NCI-H82 treated with DMSO at 0.1 percent for 48 hours (cell line): ENCODE results near the gene RASGEF1B.
A peak's percentile ranks its signal among the peaks of the same experiment; 100 is the strongest.
"Not testable (repeated sequence)": the region's sequence is repeated elsewhere in the genome, so short reads cannot be mapped to it uniquely, and the experiment has no call there.

Experiments used
- DNase-seq: peaks from one replicate; lab custom pipeline; 2025; ENCODE audit not compliant: unreplicated experiment; lab: John Stamatoyannopoulos, UW

Gene RASGEF1B

DNA sequence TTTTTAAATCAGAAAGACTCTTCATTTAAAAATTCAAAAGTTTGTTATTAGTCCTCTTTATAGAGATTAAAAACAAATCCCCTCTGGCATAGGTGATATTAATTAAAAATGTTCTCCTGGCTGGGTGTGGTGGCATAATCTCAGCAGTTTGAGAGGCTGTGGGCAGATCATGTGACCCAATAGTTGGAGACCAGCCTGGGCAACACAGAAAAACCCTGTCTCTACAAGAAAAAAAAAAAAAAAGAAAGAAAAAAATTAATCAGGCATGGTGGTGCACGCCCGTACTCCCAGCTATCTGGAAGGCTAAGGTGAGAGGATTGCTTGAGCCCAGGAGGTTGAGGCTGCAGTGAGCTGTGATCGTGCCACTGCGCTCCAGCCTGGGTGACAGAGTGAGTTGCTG, 38.9 kb downstream of the RASGEF1B start:
- no peak for DNase-seq

DNA sequence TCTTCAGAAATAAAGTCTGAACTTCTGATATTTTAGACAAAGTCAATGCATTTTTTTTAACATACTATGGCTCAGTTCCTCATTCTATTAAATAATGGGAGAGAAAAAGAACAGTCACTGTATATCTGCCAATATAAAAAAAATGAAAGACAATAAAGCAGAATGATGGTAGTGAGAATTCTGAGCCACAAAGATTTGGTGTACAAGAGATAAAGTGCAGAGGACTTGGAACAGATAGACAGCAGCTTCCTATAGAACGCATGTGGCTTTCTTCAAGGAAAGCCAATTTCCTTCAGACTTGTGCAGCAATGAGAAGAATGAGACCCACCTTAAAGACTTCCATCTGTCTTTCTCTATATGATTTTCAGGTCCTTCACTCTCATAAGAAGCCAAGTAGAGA, 39.7 kb downstream of the RASGEF1B start:
- no peak for DNase-seq

DNA sequence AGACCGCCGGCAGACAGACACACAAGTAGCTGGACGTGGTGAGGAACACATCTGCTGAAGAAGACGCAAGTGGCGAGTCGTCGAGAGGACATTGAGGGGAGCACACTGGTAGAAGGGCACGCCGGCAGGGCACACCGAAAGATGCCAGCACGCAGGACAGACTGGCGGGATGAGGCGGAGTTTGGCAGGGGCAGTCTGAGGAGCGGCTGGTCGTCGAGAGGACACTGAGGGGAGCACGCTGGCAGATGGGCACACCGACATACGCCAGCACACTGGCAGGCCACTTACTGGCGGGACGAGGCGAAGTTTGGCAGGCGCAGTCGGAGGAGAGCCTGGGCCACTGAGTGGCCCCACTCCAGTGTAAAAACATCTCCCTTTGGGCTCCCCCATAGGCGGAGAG, 42.1 kb downstream of the RASGEF1B start:
- no peak for DNase-seq

DNA sequence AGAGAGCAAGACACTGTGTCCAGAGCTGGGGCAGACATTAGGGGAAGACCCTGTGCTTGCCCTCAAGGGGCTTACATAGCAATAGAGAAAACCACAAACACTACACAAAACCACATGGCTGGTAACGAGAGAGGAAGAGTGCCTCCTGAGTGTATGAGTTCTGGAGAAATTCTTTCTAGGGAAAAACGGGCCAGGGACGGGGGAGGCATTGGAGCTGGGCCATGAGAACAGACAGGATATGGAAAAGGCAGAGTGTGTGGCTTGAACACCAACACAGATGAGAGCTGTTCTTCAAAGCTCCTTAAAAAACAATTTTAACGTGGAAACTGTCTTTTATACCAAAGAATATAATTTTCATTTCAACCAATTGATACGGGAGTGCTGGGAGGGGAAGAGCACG, 42.7 kb downstream of the RASGEF1B start:
- no peak for DNase-seq

DNA sequence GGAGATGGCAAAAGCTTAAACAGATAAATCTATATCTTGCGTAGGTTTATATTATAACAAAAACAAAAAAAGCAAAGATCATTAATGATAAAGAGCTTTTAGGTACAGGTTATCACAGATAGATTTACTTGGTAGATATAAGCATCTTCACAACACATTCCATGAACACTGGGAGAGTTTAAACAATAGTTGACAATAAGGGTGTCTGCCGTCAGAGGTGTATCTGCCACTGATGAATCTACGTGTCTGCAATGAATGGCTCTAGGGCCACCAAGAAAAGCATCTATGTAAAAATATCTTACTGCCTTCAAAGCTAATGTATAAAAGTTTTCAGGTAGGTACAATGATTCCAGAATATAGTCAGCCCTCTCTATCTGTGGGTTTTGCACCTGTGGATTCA, 43.7 kb downstream of the RASGEF1B start:
- no peak for DNase-seq

DNA sequence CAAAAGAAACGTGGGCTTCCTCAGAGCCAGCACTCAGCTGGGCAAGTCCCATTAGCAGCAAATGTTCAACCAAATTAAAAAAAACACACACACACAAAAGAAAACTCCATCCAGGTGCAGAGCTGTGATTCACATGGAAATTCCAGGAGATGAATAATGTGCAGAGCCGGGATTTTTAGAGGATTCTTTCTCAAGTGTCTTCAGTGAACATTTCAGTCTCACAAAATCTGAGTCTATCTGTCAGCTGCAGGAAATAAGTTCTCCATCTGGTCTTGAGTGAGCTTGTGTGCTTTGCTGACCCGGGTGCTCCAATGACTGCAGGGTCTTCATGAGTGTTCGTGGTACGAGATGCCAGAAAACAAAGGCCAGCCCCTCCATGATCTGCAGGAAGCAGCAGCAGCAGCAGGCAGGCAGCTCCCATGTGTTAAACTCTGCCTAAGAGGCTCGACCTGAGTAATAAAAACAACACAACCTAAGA, 44.3 kb downstream of the RASGEF1B start:
- no peak for DNase-seq

DNA sequence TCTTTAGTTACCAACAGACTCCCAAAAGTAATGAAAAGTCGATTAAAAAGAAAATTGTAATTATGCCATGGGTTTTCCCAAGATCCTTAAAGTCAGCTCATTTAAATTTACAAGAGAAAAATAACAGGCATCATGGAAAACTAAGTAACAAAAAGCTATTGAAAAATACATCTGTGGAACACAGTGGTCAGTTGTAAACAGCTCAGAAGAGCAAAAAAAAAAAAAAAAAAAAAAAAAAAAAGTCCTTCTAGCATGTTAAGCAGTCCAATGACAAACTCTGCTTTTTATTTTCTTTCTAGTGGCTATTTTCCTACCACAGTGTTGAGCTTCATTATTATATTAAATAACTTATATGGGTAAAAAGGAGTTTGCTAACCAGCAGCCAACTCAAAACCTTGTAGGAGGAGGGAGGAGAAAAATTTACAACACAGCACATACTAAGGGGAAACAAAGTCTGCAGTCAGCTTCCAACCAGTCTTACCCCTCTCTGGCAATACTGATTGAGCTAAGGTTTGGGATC, 44.9 kb downstream of the RASGEF1B start:
- no peak for DNase-seq

DNA sequence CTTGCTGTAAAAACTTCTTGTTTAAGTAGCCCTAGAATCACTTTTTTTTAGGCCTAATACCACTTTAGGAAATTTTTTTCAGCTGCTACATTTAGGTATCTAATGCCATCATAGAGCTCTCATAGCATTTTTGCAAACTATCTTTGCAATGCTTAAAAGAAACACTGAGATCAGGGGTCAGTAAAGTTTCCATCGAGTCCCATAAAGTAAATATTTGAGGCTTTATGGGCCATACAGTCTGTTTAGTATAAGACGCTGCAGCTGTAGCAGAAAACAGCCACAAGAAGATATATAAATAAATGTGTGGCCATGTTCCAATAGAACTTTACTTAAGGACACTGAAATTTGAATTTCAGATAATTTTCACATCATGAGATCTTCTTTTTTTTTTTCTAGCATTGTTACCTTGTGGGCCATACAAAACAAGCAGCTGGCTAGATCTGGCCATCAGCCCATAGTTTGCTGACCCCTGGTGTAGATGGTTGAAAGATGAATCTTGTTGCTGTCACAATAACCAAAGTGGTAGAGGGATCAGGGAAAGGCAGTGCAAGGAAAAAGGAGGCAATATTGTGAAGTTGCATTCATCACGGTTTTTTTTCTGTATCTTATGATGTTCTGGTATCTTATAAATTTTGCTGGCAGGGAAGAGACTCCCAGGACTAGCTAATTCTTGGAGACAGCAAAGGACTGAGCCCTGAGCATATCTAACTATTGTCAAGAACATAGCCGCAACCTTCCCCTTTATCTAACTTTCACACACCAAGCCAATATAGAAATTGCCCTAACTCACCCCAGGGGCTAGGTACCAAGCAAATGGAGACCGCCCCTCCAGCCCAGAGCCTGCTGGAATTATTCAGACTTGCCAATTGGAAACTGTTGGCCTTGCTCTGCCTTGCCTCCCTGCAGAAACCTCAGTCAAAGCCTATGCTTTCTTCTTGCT, 46.6 kb downstream of the RASGEF1B start:
- DNase-seq = no peak

DNA sequence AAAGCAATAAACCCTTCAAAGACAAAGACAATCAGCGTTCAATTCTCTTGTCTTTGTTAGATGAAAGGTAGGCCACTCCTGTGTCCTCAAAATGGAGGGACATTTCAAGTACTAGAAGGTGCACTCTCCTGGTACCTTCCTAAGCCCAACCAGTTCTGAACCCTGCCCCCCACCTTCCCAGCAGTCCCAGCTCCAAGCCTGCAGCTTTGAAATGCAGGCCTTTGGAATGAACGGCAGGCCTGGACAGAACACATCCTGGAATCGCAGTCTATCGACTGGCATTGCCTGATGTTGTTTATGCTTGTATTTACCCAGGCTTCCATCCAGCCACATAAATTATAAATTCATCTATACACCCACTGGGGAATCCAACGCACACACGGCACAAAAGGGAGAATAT, 47.4 kb downstream of the RASGEF1B start:
- DNase-seq = no peak

DNA sequence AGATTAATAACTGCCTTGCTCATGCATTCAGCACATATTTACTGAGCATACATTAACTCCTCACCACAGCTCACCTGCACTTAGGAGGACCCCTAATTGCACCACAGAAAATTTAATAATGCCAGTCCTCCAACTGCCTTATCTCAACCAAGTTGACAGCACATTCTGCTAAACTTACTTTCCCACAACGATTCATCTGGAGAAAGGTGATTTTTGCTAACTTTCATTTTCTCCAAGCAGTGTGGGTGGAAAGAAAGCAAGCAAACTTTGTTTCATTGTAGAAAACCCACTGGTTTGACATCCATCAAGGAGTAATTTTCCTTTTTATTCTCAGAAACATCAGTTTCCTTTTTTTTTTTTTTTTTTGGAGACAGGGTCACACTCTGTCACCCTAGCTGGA, 49.1 kb downstream of the RASGEF1B start:
- no peak for DNase-seq

DNA sequence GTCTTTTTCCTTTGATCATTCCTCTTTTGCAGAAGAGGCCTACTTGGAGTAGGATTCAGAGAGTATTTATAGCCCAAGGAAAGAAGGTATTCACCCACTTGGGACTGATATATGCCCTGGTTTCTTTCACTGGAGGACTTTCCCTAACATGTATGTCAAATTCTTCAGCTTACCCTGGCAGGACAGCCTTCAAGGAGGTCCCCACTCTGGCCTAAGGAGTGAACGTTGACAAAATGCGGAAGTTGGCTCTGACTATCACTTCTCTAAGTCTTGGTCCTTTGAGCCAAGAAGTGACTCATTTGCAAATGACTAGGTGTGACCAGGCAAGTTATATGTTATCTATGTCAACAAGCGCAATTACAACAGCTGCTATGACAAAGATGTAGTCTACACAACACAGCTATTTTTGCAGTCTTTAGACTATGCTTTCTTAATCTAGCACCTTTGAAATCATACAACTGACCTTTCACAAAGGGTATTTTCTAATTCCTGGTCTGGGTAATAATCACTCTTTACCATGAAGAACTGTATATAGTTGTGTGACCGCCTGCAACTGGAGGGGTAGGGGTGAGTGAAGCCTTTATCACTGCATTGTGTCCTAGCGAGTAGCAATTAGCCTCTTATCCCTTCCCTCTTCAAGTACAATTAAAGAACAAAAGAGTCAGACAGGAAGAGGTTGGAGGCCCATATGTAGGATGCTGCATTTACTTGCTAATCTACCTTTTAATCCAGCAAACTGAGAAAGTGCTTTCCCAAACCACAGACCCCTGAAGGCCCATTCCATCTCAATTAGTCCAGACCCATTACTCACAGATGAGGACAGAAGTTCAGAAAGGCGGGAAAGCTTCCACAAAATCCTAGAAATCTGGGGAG, 50.1 kb downstream of the RASGEF1B start:
- peak; percentile 59 for DNase-seq

DNA sequence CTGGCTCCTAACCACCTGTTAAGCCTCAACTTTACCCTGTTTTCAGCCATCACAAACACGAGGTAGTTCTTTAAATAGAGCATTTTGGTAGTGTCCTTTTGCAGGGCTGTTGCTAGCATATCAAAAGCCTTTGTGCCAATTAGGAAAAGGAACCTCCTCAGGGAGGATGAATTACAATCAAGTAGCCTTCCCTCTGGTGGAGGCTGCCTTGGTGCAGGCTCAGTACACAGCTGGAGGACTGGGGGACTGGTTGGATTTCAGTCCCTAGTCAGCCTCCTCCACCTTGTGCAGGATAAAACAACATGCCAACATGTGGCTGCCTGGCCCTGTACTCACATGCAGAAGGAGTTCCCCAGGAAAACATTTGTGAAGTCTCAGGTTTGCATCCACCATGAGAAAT, 53.1 kb downstream of the RASGEF1B start:
- DNase-seq = no peak

DNA sequence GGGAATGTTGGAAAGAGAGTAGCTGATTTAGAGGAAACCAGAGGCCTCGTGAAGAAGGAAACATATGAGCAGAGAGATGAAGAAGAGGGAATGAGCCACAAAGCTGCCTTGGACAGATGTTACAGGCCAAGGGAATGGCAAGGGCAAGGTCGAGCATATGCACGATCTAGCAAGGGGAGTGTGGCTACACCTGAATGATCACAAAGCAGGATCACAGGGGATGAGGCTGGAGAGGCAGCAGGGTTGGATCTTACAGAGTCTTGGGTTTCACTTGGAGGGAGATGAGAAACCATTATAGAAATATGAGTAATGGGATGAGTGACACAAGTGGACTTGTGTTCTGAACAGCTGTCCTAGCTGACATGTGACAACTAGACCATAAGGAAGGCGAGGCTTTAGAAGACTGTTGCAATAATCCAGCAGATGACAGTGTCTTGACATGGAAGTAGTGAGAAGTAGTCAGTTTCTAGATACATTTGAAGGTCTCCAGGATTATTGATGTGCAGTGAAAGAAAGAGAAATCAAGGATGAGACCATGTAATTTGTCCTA, 58.7 kb downstream of the RASGEF1B start:
- peak; percentile 97 for DNase-seq

DNA sequence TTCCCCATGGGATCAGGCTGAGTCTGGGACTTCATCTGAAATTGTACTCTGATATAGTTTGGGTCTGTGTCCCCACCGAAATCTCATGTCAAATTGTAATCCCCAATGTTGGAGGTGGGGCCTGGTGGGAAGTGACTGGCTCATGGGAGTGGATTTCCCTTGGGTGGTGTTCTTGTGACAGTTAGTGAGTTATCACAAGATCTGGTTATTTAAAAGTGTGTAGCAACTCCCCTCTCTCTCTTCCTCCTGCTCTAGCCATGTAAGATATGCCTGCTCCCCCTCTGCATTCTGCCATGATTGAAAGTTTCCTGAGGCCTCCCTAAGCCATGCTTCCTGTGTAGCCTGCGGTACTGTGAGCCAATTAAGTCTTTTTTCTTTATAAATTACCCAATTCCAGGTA, 61.0 kb downstream of the RASGEF1B start:
- no peak for DNase-seq

DNA sequence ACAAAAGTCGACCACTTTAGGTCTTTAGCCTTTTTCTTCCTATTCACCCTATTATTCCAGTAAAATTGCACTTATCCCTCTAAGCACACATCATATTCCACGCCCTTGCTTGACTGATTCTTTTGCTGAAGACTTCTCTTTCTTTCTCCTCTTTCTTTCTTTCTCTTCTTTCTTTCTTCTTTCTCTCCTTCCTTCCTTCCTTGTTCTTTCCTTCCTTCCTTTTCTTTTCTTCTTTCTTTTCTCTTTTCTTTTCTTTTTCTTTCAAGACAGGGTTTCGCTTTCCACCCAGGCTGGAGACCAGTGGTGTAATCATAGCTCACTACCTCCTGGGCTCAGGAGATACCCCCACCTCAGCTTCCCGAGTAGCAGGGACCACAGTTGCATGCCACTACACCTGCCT, 61.9 kb downstream of the RASGEF1B start:
- DNase-seq = no peak

DNA sequence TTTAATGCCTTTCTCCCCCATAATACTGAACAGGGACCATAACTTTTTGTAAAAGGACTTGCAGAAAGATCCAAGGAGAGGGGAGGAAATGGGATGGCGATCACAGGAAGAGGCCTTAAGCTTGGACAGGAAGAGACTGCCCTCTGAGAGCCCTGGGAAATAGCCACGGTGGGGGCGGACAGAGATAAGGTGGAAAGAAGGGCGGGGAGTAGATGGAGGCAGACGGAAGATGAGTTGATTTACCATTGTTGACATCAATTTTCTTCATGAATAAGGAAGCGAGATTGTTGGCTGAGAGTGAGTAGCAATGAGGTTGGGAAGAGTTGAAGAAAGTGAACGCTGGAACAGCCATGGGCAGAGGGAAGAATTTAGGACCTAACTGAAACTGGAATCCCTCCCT, 63.4 kb downstream of the RASGEF1B start:
- DNase-seq = no peak

DNA sequence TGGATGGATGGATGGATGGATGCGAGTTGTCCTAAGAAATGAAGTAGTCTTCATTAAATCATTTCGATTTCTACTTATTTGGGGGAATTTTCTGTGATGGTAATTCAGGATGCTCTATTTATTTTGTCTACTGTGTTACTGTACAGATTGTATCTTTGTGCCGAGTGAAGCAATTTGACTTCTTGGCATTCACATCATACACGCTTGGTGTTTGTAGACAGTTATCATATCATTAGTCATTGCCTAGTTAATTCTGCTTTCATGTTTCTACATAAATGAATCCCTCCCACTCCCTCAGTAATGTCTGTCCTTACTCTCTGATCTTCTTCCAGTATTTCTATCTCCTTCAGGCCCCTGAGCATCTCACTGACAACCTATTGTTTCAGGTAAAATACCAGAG, 64.0 kb downstream of the RASGEF1B start:
- DNase-seq = no peak

DNA sequence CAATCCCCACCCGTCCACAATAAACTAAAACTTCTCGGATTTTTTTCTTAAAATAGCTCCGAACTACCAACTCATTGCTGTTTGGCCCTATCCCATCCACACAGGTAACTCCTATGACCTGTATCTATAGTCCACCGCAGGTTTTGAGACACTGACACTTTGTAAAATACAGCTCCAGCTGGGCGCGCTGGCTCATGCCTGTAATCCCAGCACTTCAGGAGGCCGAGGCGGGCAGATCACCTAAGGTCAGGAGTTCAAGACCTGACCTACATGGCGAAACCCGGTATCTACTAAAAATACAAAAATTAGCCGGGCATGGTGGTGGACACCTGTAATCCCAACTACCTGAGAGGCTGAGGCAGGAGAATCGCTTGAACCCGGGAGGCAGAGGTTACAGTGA, 65.2 kb downstream of the RASGEF1B start:
- DNase-seq = not testable (repeated sequence)

DNA sequence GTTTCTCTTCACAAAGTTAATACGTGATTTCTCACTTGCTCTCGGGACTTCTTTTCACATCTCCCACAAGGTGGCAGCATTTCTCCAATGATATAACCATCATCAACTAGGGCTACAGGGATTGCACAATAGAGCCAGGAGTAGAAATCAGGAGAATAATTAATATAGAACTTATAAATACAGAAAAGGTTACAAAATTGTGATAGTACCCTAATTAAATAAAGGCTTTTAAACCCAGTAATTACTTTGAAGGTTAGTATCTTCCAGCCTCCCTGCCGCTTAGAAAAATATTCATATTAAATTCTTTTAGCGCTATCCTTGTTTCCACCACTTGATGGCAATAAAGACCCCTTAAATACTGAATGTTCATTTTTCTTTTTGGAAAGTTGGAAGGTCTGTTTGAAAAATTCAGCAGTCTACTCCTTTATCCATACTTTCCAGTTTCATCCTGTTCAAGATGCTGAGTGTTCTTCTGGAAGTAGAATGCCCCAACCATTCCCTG, 65.8 kb downstream of the RASGEF1B start:
- peak; percentile 79 for DNase-seq

DNA sequence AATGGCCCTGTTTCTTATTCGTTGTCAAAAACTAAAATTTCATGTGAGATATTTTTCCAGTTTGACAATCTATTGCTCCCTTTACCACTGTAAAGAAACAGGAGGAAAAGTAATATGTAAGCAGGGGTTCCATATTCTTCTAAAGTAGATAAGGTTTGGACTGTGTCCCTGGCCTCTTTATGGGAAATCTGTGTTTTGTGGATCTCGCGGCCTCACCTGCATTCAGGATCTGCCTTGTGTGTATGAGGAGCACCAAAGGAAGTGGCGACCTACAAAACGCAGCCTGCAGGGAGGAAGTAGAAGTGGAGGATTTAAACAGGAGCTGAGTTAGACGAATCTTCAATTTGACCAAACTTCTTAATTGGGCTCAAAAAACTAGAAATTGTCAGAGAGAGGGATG, 67.0 kb downstream of the RASGEF1B start:
- DNase-seq = no peak

DNA sequence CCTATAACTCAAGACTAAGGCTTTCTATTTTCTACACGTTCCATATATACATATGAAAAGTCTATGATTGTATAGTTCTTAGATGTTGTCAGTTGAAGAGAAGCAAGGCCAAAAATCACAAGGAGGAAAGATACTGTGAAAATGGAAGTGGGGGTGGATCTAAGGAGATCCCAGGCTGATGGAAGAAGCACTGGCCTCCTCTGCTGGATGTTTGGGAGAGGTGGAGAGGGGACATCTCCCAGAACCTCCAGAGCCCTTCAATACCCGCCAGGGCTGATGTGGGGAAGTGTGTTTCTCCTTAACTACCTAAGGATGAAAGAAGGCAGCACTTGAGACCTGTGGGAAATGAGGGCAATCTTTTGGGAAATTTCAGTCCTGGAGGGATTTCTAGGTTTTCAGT, 67.4 kb downstream of the RASGEF1B start:
- no peak for DNase-seq
